Measurements from ENCODE around the gene OBP2A. TPM values are rescaled to one million over a fixed set of nuclear protein-coding genes. Genes with fewer than 3 reads are reported as not detected.

The OBP2A gene
- total RNA-seq, 1 donor from 2014 or later = not detected

- no peak overlapping the region for H3K27ac Mint-ChIP-seq
- no peak overlapping the region for H3K4me3 Mint-ChIP-seq (ENCODE audit: low read depth)
- no peaks in the 10 kb centered on the region for H3K36me3 Mint-ChIP-seq (ENCODE audit: insufficient read depth)
- peaks cover 1% of the 10 kb centered on the region for H3K9me3 Mint-ChIP-seq (ENCODE audit: low read depth)
- H3K4me1 Mint-ChIP-seq (ENCODE audit: low read depth) = no peaks in the 10 kb centered on the region
- no peak for DNase-seq (ENCODE audit: low spot score, unreplicated experiment)
- no peak for TF ChIP-seq CTCF (IDR thresholded peaks at IDR 0.05; ENCODE audit: unreplicated experiment)
- peaks cover 7% of the 10 kb centered on the region for H3K27me3 Mint-ChIP-seq
Measured at GRCh38 chr9:135589596-135590485, 43.9 kb downstream of the OBP2A start.

- TF ChIP-seq CTCF (IDR thresholded peaks at IDR 0.05; ENCODE audit: unreplicated experiment) = no peak
- peaks cover 7% of the 10 kb centered on the region for H3K27me3 Mint-ChIP-seq
- H3K36me3 Mint-ChIP-seq (ENCODE audit: insufficient read depth) = no peaks in the 10 kb centered on the region
- DNase-seq (ENCODE audit: low spot score, unreplicated experiment) = no peak
- no peak overlapping the region for H3K4me3 Mint-ChIP-seq (ENCODE audit: low read depth)
- peaks cover 6% of the 10 kb centered on the region for H3K9me3 Mint-ChIP-seq (ENCODE audit: low read depth)
- no peaks in the 10 kb centered on the region for H3K4me1 Mint-ChIP-seq (ENCODE audit: low read depth)
- no peak overlapping the region for H3K27ac Mint-ChIP-seq
Measured at GRCh38 chr9:135590486-135591079, 44.7 kb downstream of the OBP2A start.

GRCh38 chr9:135591506-135592330 lies 45.8 kb downstream of the OBP2A start:
- Mint-ChIP-seq H3K36me3 (ENCODE audit: insufficient read depth) (no peaks in the 10 kb centered on the region), H3K4me3 (ENCODE audit: low read depth) (no peak overlapping the region), H3K9me3 (ENCODE audit: low read depth) (peaks cover 8% of the 10 kb centered on the region), H3K4me1 (ENCODE audit: low read depth) (peaks cover 7% of the 10 kb centered on the region), H3K27me3 (peaks cover 7% of the 10 kb centered on the region), H3K27ac (no peak overlapping the region)
- DNase-seq (ENCODE audit: low spot score, unreplicated experiment) = no peak
- no peak for TF ChIP-seq CTCF (IDR thresholded peaks at IDR 0.05; ENCODE audit: unreplicated experiment)

GRCh38 chr9:135592331-135592590 lies 46.3 kb downstream of the OBP2A start:
- Mint-ChIP-seq H3K36me3 (ENCODE audit: insufficient read depth) (no peaks in the 10 kb centered on the region), H3K4me1 (ENCODE audit: low read depth) (peaks cover 7% of the 10 kb centered on the region), H3K27me3 (peaks cover 9% of the 10 kb centered on the region), H3K9me3 (ENCODE audit: low read depth) (peaks cover 8% of the 10 kb centered on the region), H3K27ac (no peak overlapping the region), H3K4me3 (ENCODE audit: low read depth) (no peak overlapping the region)
- no peak for TF ChIP-seq CTCF (IDR thresholded peaks at IDR 0.05; ENCODE audit: unreplicated experiment)
- DNase-seq (ENCODE audit: low spot score, unreplicated experiment) = no peak

- no peak for TF ChIP-seq CTCF (IDR thresholded peaks at IDR 0.05; ENCODE audit: unreplicated experiment)
- peaks cover 8% of the 10 kb centered on the region for H3K9me3 Mint-ChIP-seq (ENCODE audit: low read depth)
- peaks cover 7% of the 10 kb centered on the region for H3K4me1 Mint-ChIP-seq (ENCODE audit: low read depth)
- H3K4me3 Mint-ChIP-seq (ENCODE audit: low read depth) = no peak overlapping the region
- H3K27ac Mint-ChIP-seq = no peak overlapping the region
- DNase-seq (ENCODE audit: low spot score, unreplicated experiment) = no peak
- no peaks in the 10 kb centered on the region for H3K36me3 Mint-ChIP-seq (ENCODE audit: insufficient read depth)
- H3K27me3 Mint-ChIP-seq = peaks cover 9% of the 10 kb centered on the region
Measured at GRCh38 chr9:135592625-135593024, 46.7 kb downstream of the OBP2A start.
